ENCODE data around the gene RNASE9. TPM values are rescaled to one million over a fixed set of nuclear protein-coding genes. Genes with fewer than 3 reads are reported as not detected.
"Not testable (repeated sequence)": the region's sequence is repeated elsewhere in the genome, so short reads cannot be mapped to it uniquely, and the experiment has no call there.

Gene RNASE9
- not detected in 2 replicates for total RNA-seq

GRCh38 chr14:20560961-20561360 lies at the start of gene RNASE9:
TSS of gene RNASE9 (minus strand) at chr14:20561047.
- no peak for DNase-seq (ENCODE audit: low read depth in 2 of 2)

GRCh38 chr14:20610002-20610765 lies 49.3 kb upstream of the RNASE9 start:
- peak; percentile 74 to 81 for DNase-seq (ENCODE audit: low read depth in 2 of 2)

GRCh38 chr14:20609215-20610001 lies 48.6 kb upstream of the RNASE9 start:
- peak; percentile 88 to 93 for DNase-seq (ENCODE audit: low read depth in 2 of 2)

- DNase-seq (ENCODE audit: low read depth in 2 of 2) = no peak
These were observed 47.7 kb upstream of the RNASE9 start for GRCh38 chr14:20608383-20609110.

- DNase-seq (ENCODE audit: low read depth in 2 of 2) = no peak
These were observed 46.8 kb upstream of the RNASE9 start for GRCh38 chr14:20607617-20608016.

- no peak for DNase-seq (ENCODE audit: low read depth in 2 of 2)
These were observed 46.0 kb upstream of the RNASE9 start for GRCh38 chr14:20606902-20607242.

GRCh38 chr14:20606190-20606901 lies 45.5 kb upstream of the RNASE9 start:
- DNase-seq (ENCODE audit: low read depth in 2 of 2) = peak; percentile 66 to 84

- DNase-seq (ENCODE audit: low read depth in 2 of 2) = no peak
These were observed 43.2 kb upstream of the RNASE9 start for GRCh38 chr14:20603813-20604690.

GRCh38 chr14:20602583-20602982 lies 41.7 kb upstream of the RNASE9 start:
- no peak for DNase-seq (ENCODE audit: low read depth in 2 of 2)

GRCh38 chr14:20601522-20601921 lies 40.7 kb upstream of the RNASE9 start:
- no peak for DNase-seq (ENCODE audit: low read depth in 2 of 2)

GRCh38 chr14:20597108-20597507 lies 36.3 kb upstream of the RNASE9 start:
- no peak for DNase-seq (ENCODE audit: low read depth in 2 of 2)

- DNase-seq (ENCODE audit: low read depth in 2 of 2) = not testable (repeated sequence)
These were observed 34.9 kb upstream of the RNASE9 start for GRCh38 chr14:20595726-20596125.

GRCh38 chr14:20592574-20592973 lies 31.7 kb upstream of the RNASE9 start:
- DNase-seq (ENCODE audit: low read depth in 2 of 2) = no peak

GRCh38 chr14:20591235-20591634 lies 30.4 kb upstream of the RNASE9 start, which contains the start of gene RNASE12:
TSS of gene RNASE12 (minus strand) at chr14:20591376. CDS start at chr14:20590723, 653 bp downstream.
- DNase-seq (ENCODE audit: low read depth in 2 of 2) = no peak

GRCh38 chr14:20587489-20588154 lies 26.8 kb upstream of the RNASE9 start, which contains the start of gene RNASE11:
TSS of gene RNASE11 (minus strand) at chr14:20588001.
- no peak for DNase-seq (ENCODE audit: low read depth in 2 of 2)

GRCh38 chr14:20583908-20584307 lies 23.1 kb upstream of the RNASE9 start:
- no peak for DNase-seq (ENCODE audit: low read depth in 2 of 2)

GRCh38 chr14:20583142-20583541 lies 22.3 kb upstream of the RNASE9 start:
- DNase-seq (ENCODE audit: low read depth in 2 of 2) = no peak

- DNase-seq (ENCODE audit: low read depth in 2 of 2) = no peak
These were observed 19.4 kb upstream of the RNASE9 start for GRCh38 chr14:20580242-20580641.

GRCh38 chr14:20578784-20579502 lies 18.1 kb upstream of the RNASE9 start:
- DNase-seq (ENCODE audit: low read depth in 2 of 2) = no peak

Data from lung microvascular endothelial cell (primary cell).